GM19043 (cell line): ENCODE measurements around the gene ANKS1A.
"Not testable (repeated sequence)": the region's sequence is repeated elsewhere in the genome, so short reads cannot be mapped to it uniquely, and the experiment has no call there.

Source experiments
- ATAC-seq: cut with Tn5 transposase; IDR thresholded peaks from one replicate; pipeline ENCODE4 v1.9.1; 2021; ENCODE audit warnings: low read depth; ENCODE audit not compliant: unreplicated experiment

The ANKS1A gene

GRCh38 chr6:34985236-34985635 lies 96.2 kb downstream of the ANKS1A start:
- no peak for ATAC-seq

- ATAC-seq = no peak
Measured at GRCh38 chr6:34986845-34987246, 97.8 kb downstream of the ANKS1A start.

GRCh38 chr6:34987506-34987905 lies 98.5 kb downstream of the ANKS1A start:
- no peak for ATAC-seq

DNA sequence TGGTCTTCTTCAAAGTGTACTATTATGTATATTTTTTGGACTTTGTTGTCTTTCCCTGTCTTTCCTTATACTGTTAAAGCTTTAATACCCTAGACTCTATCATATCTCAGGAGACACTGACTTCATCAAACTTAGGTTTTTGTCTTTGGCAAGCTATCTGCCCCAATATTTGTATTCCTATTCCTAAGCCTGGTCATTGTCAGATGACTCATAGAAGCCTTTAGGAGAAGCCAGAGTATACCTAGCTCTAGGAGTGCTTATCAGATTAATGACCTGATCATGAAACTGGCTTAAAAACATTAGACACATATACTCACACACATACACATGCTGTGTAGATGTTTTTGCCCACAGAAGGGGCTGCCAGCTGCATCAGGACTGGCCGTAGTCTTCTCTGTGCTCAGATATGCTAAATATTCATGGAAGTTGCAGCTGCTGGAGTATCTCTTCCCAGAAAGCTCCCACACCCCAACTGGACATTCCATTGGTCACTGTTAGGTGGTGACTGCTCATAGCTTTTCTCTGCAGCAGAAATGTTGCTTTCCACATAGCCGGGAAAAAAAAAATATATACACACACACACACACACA lies 102.0 kb downstream of the ANKS1A start:
- ATAC-seq = no peak

GRCh38 chr6:34992376-34992775 lies 103.3 kb downstream of the ANKS1A start:
- ATAC-seq = no peak

DNA sequence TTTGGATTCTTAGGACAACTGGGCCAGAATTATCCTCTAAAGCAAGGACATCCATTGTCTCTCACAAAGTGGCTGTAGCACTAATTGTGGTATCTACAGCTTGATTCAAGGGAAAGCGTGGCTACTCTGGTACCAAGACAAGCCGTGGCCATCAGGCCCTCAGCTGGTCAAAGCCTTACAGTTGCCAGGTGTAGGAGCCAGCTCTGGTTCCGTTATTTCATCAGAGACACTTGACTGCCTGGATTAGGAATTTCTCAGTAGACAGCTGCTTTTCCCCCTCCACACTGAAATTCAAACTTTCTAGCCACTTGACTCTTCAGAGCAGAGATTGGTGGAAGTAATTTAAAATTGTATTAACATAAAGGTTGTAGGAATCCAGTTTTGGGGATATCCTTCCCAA lies 104.2 kb downstream of the ANKS1A start:
- ATAC-seq = no peak

GRCh38 chr6:34994693-34995092 lies 105.6 kb downstream of the ANKS1A start:
- ATAC-seq = no peak

DNA sequence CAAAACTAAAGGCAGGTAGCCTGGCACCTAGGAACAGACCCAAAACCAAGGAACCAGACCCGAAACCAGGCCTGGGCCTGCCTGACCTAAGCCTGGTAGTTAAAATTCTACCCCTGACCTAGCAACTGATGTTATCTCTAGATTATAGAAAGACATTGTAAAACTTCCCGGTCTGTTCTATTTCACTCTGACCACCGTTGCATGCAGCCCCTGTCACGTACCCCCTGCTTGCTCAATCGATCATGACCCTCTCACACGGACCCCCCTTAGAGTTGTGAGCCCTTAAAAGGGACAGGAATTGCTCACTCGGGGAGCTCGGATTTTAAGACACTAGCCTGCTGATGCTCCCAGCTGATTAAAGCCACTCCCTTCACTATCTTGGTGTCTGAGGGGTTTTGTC lies 109.4 kb downstream of the ANKS1A start:
- not testable (repeated sequence) for ATAC-seq

DNA sequence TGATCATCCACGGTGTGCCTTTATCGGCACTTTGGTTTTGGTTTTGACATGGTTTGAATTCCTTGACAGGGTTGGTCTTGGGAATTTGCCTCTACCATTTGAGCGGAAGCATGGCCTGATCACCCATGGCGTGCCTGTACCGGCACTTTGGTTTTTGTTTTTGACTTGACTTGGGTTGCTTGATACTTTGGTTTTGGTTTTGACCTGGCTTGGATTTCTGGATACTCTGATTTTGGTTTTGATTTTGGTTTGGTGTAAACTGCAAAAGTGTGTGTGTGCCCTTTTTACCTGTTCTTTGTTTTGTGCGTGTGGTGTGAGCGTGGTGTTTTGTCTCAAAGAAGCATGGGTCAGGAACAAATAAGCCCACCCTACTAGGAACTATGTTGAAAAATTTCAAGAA lies 110.1 kb downstream of the ANKS1A start:
- ATAC-seq = not testable (repeated sequence)

DNA sequence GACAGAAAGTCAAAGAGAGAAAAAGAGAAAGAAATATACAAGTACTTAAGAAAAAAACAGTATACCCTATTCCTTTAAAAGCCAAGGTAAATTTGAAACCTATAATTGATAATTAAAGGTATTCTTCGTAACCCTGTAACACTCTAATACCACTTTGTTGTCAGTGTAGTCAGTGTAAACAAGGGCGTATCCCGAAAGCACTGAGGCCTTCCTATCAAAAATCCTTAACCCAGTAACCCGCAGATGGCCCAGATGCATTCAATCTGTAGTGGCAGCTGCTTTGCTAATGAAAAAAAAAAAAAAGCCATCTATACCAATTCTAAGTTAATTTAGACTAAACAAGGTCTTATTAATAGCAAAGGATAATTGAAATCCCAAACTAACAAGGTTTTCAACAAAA lies 110.9 kb downstream of the ANKS1A start:
- not testable (repeated sequence) for ATAC-seq

DNA sequence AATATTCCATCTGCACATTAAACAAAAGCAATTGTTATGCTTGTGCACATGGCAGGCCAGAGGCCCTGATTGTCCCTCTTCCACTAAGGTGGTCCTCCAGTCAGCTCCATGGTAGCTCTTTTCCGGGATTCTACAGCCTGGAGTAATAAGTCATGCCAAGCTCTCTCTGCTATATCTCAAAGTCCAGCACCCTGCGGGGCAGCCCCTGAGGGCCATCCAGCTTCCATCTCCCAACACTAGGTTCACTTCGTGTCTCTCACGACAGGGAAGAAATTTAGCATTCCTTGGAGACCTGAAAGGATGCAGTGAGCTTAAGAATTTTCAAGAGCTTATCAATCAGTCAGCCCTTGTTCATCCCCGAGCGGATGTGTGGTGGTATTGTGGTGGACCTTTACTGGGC lies 112.3 kb downstream of the ANKS1A start:
- ATAC-seq = not testable (repeated sequence)

- ATAC-seq = not testable (repeated sequence)
Measured at GRCh38 chr6:35003886-35004530, 115.0 kb downstream of the ANKS1A start.

- ATAC-seq = no peak
Measured at GRCh38 chr6:35007016-35007415, 118.0 kb downstream of the ANKS1A start.

DNA sequence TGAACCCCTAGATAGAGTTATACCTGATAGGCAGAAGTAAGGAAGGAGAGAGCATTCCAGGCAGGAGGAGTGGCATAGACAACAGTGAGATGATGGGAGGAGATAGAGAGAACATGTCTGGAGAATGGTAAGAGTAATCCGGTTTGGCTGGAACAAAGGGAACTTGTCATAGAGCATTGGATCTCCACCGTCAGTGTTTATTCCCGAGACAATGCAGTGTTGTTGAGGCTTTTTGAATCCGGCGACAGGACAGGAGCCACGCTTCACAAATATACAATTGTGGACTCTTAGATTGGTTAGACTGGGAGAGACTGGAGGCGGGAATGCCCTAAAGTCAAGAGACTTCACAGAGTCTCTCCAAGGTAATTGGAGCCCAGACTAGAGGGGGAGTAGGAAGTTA lies 119.8 kb downstream of the ANKS1A start:
- no peak for ATAC-seq

- no peak for ATAC-seq
Measured at GRCh38 chr6:35011096-35012041, 122.3 kb downstream of the ANKS1A start.

GRCh38 chr6:35013701-35014100 lies 124.6 kb downstream of the ANKS1A start:
- no peak for ATAC-seq

- no peak for ATAC-seq
Measured at GRCh38 chr6:35014341-35014740, 125.3 kb downstream of the ANKS1A start.

- ATAC-seq = no peak
Measured at GRCh38 chr6:35014786-35015185, 125.7 kb downstream of the ANKS1A start.

GRCh38 chr6:35015476-35015875 lies 126.4 kb downstream of the ANKS1A start:
- no peak for ATAC-seq

DNA sequence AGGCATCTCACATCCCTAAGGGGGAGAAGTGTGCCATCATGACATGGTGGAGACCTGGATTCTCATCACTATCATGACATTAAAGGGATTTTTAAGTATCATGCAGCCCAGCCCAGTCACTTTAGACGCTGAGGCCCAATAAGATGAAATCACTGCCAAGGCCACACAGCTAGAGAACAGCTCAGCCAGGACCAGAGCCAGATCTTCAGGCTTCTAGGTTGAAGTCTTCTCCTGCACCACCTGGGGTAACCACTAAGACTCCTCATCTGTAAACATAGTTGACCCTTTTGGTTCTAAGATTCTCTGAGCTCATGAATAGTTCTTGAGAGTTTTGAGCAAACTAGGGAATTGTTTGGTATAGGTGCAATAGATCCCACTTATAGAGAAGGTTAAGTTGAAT lies 126.9 kb downstream of the ANKS1A start:
- no peak for ATAC-seq

GRCh38 chr6:35016502-35017321 lies 127.7 kb downstream of the ANKS1A start:
- no peak for ATAC-seq
